Endothelial cell of umbilical vein (primary cell): ENCODE data around the gene THAP11. TPM values are rescaled to one million over a fixed set of nuclear protein-coding genes. Genes with fewer than 3 reads are reported as not detected.
A peak's percentile ranks its signal among the peaks of the same experiment; 100 is the strongest.
"Not testable (repeated sequence)": the region's sequence is repeated elsewhere in the genome, so short reads cannot be mapped to it uniquely, and the experiment has no call there.

Experiments used
- BruUV-seq: library from RNA; stranded (reverse); fragments of 400-500 nt; replicated peaks from 2 replicates; lab custom pipeline; 2021; lab: Mats Ljungman, UMichigan
- CTCF ChIA-PET: fragments of 300-600, 350-600 bp; sonication (Branson Sonifier 250); formaldehyde crosslinking; loops from one replicate; lab custom pipeline; 2021; ENCODE audit warnings: antibody characterized with exemption, inconsistent platforms; lab: Charles Lee
- POLR2A ChIA-PET: fragments of 300-600, 350-600 bp; sonication (Branson Sonifier 250); formaldehyde crosslinking; loops from one replicate; lab custom pipeline; 2021; ENCODE audit warnings: antibody characterized with exemption, inconsistent platforms; lab: Charles Lee
- DNase-seq: peaks from one replicate; pipeline ENCODE4 v3.0.0-alpha.2; 2011; ENCODE audit warnings: low read depth, low spot score
- FAIRE-seq: peaks from 2 replicates; lab custom pipeline; 2011; peaks lifted over from hg19 to GRCh38; lab: Jason Lieb, UNC
- H2AFZ ChIP-seq: 2 replicates; pipeline ENCODE4 v1.6.0; 2012; ENCODE audit warnings: low read depth, low read length, control low read depth, inconsistent platforms
- H3K27ac ChIP-seq: 2 replicates; pipeline ENCODE4 v1.5.1; 2011; ENCODE audit warnings: low read depth, mild to moderate bottlenecking, control low read depth, low read length, moderate library complexity; ENCODE audit not compliant: insufficient read depth
- H3K27me3 ChIP-seq, 2 experiments: 2 replicates each; pipeline versions ENCODE4 v1.6.0 to v1.6.1; 2011; ENCODE audit warnings: low read length in 2 of 2, mixed read lengths in 1 of 2; ENCODE audit not compliant: control insufficient read depth in 2 of 2, insufficient read depth in 2 of 2
- H3K36me3 ChIP-seq, 2 experiments: 2 replicates in 1 of 2; 3 replicates in 1 of 2; pipeline ENCODE4 v1.5.1; 2011; ENCODE audit warnings: low read length in 2 of 2, mild to moderate bottlenecking in 1 of 2, moderate library complexity in 1 of 2; ENCODE audit not compliant: control insufficient read depth in 2 of 2, insufficient read depth in 2 of 2; ENCODE audit errors: extremely low read depth in 1 of 2
- H3K4me1 ChIP-seq: 3 replicates; pipeline ENCODE4 v1.5.1; 2011; ENCODE audit warnings: mild to moderate bottlenecking, low read length; ENCODE audit not compliant: control insufficient read depth, insufficient read depth; ENCODE audit errors: extremely low read depth
- H3K4me2 ChIP-seq: 2 replicates; pipeline ENCODE4 v1.6.1; 2011; ENCODE audit warnings: low read length, control low read depth, mixed read lengths; ENCODE audit not compliant: insufficient read depth
- H3K4me3 ChIP-seq, 3 experiments: fragments of 200-600 bp in 1 of 3; sonication (generic), shearing (Covaris generic) in 1 of 3; replicated peaks in 1 of 3; 2 replicates each; pipeline ENCODE4 v1.5.1; 2011 to 2016; ENCODE audit warnings: control low read depth in 3 of 3, low read length in 3 of 3, mild to moderate bottlenecking in 2 of 3, inconsistent platforms in 1 of 3, low read depth in 1 of 3, moderate library complexity in 1 of 3; ENCODE audit not compliant: insufficient read depth in 1 of 3
- H3K79me2 ChIP-seq: 2 replicates; pipeline ENCODE4 v1.6.0; 2012; ENCODE audit warnings: low read length, inconsistent platforms; ENCODE audit not compliant: control insufficient read depth, insufficient read depth
- H3K9ac ChIP-seq: replicated peaks from 2 replicates; pipeline ENCODE3; 2011; ENCODE audit warnings: low read length, control low read depth; ENCODE audit not compliant: insufficient read depth; ENCODE audit errors: extremely low read depth
- H3K9me1 ChIP-seq: replicated peaks from 3 replicates; pipeline ENCODE4 v1.6.0; 2011; ENCODE audit warnings: mild to moderate bottlenecking, low read length; ENCODE audit not compliant: control insufficient read depth, insufficient read depth; ENCODE audit errors: extremely low read depth
- H3K9me3 ChIP-seq: replicated peaks from 2 replicates; pipeline ENCODE4 v1.5.1; 2012; ENCODE audit warnings: low read length, inconsistent platforms; ENCODE audit not compliant: control insufficient read depth, insufficient read depth
- H4K20me1 ChIP-seq: replicated peaks from 2 replicates; pipeline ENCODE3; 2011; ENCODE audit warnings: mild to moderate bottlenecking, low read length; ENCODE audit not compliant: control insufficient read depth, insufficient read depth; ENCODE audit errors: extremely low read depth
- EZH2 ChIP-seq: IDR thresholded peaks from 2 replicates; pipeline ENCODE4 v1.6.1; 2012; ENCODE audit warnings: borderline replicate concordance, low read depth, mild to moderate bottlenecking, moderate library complexity, low read length, inconsistent platforms; ENCODE audit not compliant: severe bottlenecking
- FOS ChIP-seq: IDR thresholded peaks from 2 replicates; pipeline ENCODE4 v1.6.1; 2011; ENCODE audit warnings: mild to moderate bottlenecking, low read length, moderate library complexity, borderline replicate concordance; ENCODE audit not compliant: insufficient read depth
- GATA2 ChIP-seq: IDR thresholded peaks from 2 replicates; pipeline ENCODE4 v1.7.0; 2011; ENCODE audit warnings: low read depth, mild to moderate bottlenecking, moderate library complexity, mixed read lengths, low read length; ENCODE audit not compliant: insufficient read length, insufficient read depth
- JUN ChIP-seq: IDR thresholded peaks from 2 replicates; pipeline ENCODE4 v1.6.1; 2011; ENCODE audit warnings: borderline replicate concordance, low read depth; ENCODE audit not compliant: insufficient read length, insufficient read depth
- MYC ChIP-seq: IDR thresholded peaks from one replicate; pipeline ENCODE4 v1.6.1; 2011; ENCODE audit warnings: mild to moderate bottlenecking, low read depth, low read length
- POLR2A ChIP-seq: IDR thresholded peaks from 2 replicates; pipeline ENCODE4 v1.6.1; 2012; ENCODE audit warnings: low read depth, mild to moderate bottlenecking, control low read depth, low read length
- POLR2AphosphoS5 ChIP-seq: IDR thresholded peaks from 2 replicates; pipeline ENCODE4 v1.6.1; 2012; ENCODE audit warnings: low read depth, mild to moderate bottlenecking, control low read depth, low read length, moderate library complexity; ENCODE audit not compliant: insufficient read depth
- dilution Hi-C: fragments of 300-500 bp; cut with MboI; formaldehyde crosslinking; loops from one replicate; pipeline ENCODE4 v1.15.0; 2019; ENCODE audit warnings: low sequenced_read_pairs; ENCODE audit not compliant: extremely low pct_ligation_motif_present
- intact Hi-C: fragments of 100-400 bp; cut with micrococcal nuclease; formaldehyde crosslinking; loops from one replicate; pipeline ENCODE4 v1.10.0; 2022
- polyA plus RNA-seq, 4 experiments: library from polyadenylated mRNA; depleted of rRNA in 3 of 4; stranded (reverse) in 3 of 4; unstranded in 1 of 4; fragments of >200 nt; gene quantifications; 2 replicates each; pipeline versions ENCODE4 v1.2.1 to v1.2.3, GENCODE V29; 2011 to 2012; ENCODE audit warnings: missing spikeins in 1 of 4
- total RNA-seq: library from RNA; stranded (reverse); gene quantifications from 2 replicates; pipeline ENCODE4 v1.2.3, GENCODE V29; 2021
- TF ChIP-seq, protein P1 (sequence below), 2 donors: IDR thresholded peaks; 1 replicate in 1 of 2; 2 replicates in 1 of 2; pipeline ENCODE4 v1.5.1; 2011; ENCODE audit warnings: low read length in 2 of 2, mild to moderate bottlenecking in 2 of 2, moderate library complexity in 2 of 2, control low read depth in 1 of 2, inconsistent platforms in 1 of 2, low read depth in 1 of 2; ENCODE audit not compliant: insufficient read depth in 1 of 2; ENCODE audit errors: extremely low read depth in 1 of 2
- TF ChIP-seq, protein P2 (sequence below): IDR thresholded peaks from 2 replicates; pipeline ENCODE4 v1.6.1; 2011; ENCODE audit not compliant: insufficient read depth, insufficient read length

The THAP11 gene
- total and polyA plus RNA-seq, 2 donors (not counting 3 experiments of a cell fraction or from before 2014, with no cell fraction given) = 24.0 to 25.9 TPM

DNA sequence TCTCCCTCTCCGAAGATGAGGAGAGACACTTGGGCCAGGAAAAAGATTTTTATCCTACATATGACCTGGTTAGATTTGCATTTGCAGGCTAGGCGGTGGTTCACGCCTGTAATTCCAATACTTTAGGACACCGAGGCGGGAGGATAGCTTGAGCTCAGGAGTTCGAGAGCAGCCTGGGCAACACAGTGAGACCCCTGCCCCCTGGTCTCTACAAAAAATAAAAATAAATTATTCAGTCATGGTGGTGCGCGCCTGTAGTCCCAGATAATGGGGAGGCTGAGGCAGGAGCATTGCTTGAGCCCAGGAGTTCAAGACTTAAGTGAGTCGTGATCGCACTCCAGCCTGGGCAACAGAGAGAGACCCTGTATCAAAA lies 7.9 kb upstream of the THAP11 start:
- no peaks in the 10 kb centered on the region for H4K20me1 ChIP-seq
- peak overlapping the region; percentile 70 for H3K9ac ChIP-seq
- TF ChIP-seq, protein P1, sequence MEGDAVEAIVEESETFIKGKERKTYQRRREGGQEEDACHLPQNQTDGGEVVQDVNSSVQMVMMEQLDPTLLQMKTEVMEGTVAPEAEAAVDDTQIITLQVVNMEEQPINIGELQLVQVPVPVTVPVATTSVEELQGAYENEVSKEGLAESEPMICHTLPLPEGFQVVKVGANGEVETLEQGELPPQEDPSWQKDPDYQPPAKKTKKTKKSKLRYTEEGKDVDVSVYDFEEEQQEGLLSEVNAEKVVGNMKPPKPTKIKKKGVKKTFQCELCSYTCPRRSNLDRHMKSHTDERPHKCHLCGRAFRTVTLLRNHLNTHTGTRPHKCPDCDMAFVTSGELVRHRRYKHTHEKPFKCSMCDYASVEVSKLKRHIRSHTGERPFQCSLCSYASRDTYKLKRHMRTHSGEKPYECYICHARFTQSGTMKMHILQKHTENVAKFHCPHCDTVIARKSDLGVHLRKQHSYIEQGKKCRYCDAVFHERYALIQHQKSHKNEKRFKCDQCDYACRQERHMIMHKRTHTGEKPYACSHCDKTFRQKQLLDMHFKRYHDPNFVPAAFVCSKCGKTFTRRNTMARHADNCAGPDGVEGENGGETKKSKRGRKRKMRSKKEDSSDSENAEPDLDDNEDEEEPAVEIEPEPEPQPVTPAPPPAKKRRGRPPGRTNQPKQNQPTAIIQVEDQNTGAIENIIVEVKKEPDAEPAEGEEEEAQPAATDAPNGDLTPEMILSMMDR (IDR thresholded peaks at IDR 0.05; ENCODE audit: extremely low read depth in 1 of 2, insufficient read depth in 1 of 2, low read depth in 1 of 2, low read length in 2 of 2) = no peak
- TF ChIP-seq MYC (no peak), GATA2 (no peak), JUN (no peak), POLR2A (no peak), EZH2 (no peak), FOS (no peak), POLR2AphosphoS5 (no peak)
- TF ChIP-seq, protein P2, sequence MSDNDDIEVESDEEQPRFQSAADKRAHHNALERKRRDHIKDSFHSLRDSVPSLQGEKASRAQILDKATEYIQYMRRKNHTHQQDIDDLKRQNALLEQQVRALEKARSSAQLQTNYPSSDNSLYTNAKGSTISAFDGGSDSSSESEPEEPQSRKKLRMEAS = no peak
- peak overlapping the region; percentile 58 for H3K4me2 ChIP-seq
- dilution Hi-C loops (no loop called here), intact Hi-C loops (no loop called here)
- ChIA-PET CTCF (interaction anchor here (1.1 to 2.3 kb wide), 8 partner anchors 9 to 313 kb away, joined by 3 to 35 read pairs (median 7); partner anchors contain the start of genes RANBP10, RIPOR1 and TSNAXIP1), POLR2A (interaction anchor here (1.0 kb wide), 2 partner anchors 18 to 99 kb away, joined by 3 to 4 read pairs; no protein-coding TSS in a partner anchor)
- H3K4me3 ChIP-seq = peak overlapping the region in 1 of 3 experiments; percentile 69
- peak overlapping the region; percentile 96 for H2AFZ ChIP-seq
- no peak overlapping the region for H3K27ac ChIP-seq
- peaks cover 4 to 25% of the 10 kb centered on the region in 2 experiments for H3K36me3 ChIP-seq
- H3K4me1 ChIP-seq = peaks cover 7% of the 10 kb centered on the region
- H3K79me2 ChIP-seq = peaks cover 11% of the 10 kb centered on the region
- H3K27me3 ChIP-seq = no peaks in the 10 kb centered on the region
- FAIRE-seq = peak; percentile 62
- H3K9me1 ChIP-seq = no peaks in the 10 kb centered on the region
- no TSS peak for BruUV-seq
- H3K9me3 ChIP-seq = no peaks in the 10 kb centered on the region
- DNase-seq = no peak

DNA sequence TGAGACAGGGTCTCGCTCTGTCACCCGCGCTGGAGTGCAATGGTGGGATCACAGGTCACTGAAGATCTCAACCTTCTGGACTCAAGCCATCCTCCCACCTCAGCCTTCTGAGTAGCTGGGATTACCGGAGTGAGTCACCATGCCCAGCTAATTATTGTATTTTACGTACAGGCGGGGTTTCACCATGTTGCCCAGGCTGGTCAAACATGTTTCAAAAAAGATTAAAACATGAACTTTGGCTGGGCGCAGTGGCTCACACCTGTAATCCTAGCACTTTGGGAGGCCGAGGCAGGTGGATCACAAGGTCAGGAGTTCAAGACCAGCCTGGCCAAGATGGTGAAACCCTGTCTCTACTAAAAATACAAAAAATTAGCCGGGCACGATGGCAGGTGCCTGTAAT lies 4.9 kb upstream of the THAP11 start:
- H3K9me1 ChIP-seq, H4K20me1 ChIP-seq, H3K27ac ChIP-seq, H3K4me1 ChIP-seq, H3K27me3 ChIP-seq, H3K9ac ChIP-seq, intact Hi-C loops, H3K4me2 ChIP-seq, H3K4me3 ChIP-seq, H3K9me3 ChIP-seq, H2AFZ ChIP-seq, BruUV-seq, dilution Hi-C loops, FAIRE-seq, H3K36me3 ChIP-seq, DNase-seq: not testable (repeated sequence)
- ChIA-PET CTCF (interaction anchor here (1.3 kb wide), 1 partner anchor 165 kb away, joined by 3 read pairs; no protein-coding TSS in a partner anchor), POLR2A (interaction anchor here (0.7 kb wide), 1 partner anchor 15 kb away, joined by 4 read pairs; no protein-coding TSS in a partner anchor)
- peaks cover 10% of the 10 kb centered on the region for H3K79me2 ChIP-seq
